Measurements from ENCODE around the gene NAA50. TPM values are rescaled to one million over a fixed set of nuclear protein-coding genes. Genes with fewer than 3 reads are reported as not detected.

Gene NAA50
- total and polyA plus RNA-seq, 2 experiments from 2014 or later, result 103 to 260 TPM

GRCh38 chr3:113773381-113773780, 27.3 kb upstream of the NAA50 start:
- H3K4me1 Mint-ChIP-seq, result peaks cover 16% of the 10 kb centered on the region
- no peaks in the 10 kb centered on the region for H3K27me3 ChIP-seq (ENCODE audit: insufficient read depth)
- H3K36me3 ChIP-seq (ENCODE audit: insufficient read depth), result no peaks in the 10 kb centered on the region
- H3K4me1 ChIP-seq (ENCODE audit: insufficient read depth), result peaks cover 15% of the 10 kb centered on the region
- H3K27me3 Mint-ChIP-seq (ENCODE audit: insufficient read depth, low read depth, poor library complexity), result no peaks in the 10 kb centered on the region
- no peak overlapping the region for H3K27ac ChIP-seq (ENCODE audit: low read depth)
- peak overlapping the region; percentile 10; the same call in 1 of the 2 replicates for H3K27ac Mint-ChIP-seq
- ATAC-seq, result no peak
- H3K36me3 Mint-ChIP-seq (ENCODE audit: low read depth), result no peaks in the 10 kb centered on the region; the same call in 2 of the 3 replicates
- H3K4me3 ChIP-seq, result no peak overlapping the region
- H3F3A ChIP-seq (replicated peaks; ENCODE audit: low read depth), result no peaks in the 10 kb centered on the region
- H4K20me1 ChIP-seq (replicated peaks; ENCODE audit: insufficient read depth), result no peaks in the 10 kb centered on the region
- H3K9me3 Mint-ChIP-seq, result no peaks in the 10 kb centered on the region; the same call in 2 of the 3 replicates
- TF ChIP-seq ZNF114 (CRISPR knock-in tag; IDR thresholded peaks at IDR 0.05) (no peak), POLR2AphosphoS5 (IDR thresholded peaks at IDR 0.05; ENCODE audit: low read depth) (no peak)
- TF ChIP-seq, protein P1, sequence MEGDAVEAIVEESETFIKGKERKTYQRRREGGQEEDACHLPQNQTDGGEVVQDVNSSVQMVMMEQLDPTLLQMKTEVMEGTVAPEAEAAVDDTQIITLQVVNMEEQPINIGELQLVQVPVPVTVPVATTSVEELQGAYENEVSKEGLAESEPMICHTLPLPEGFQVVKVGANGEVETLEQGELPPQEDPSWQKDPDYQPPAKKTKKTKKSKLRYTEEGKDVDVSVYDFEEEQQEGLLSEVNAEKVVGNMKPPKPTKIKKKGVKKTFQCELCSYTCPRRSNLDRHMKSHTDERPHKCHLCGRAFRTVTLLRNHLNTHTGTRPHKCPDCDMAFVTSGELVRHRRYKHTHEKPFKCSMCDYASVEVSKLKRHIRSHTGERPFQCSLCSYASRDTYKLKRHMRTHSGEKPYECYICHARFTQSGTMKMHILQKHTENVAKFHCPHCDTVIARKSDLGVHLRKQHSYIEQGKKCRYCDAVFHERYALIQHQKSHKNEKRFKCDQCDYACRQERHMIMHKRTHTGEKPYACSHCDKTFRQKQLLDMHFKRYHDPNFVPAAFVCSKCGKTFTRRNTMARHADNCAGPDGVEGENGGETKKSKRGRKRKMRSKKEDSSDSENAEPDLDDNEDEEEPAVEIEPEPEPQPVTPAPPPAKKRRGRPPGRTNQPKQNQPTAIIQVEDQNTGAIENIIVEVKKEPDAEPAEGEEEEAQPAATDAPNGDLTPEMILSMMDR (conservative IDR thresholded peaks at IDR 0.05; ENCODE audit: low read depth in 2 of 2), result no peak
- H3K9me2 ChIP-seq (ENCODE audit: insufficient read depth), result 0 out of 2 replicates have a peak, but pooled peaks cover 4% of the 10 kb centered on the region
- H2AFZ ChIP-seq, result no peak overlapping the region
- H3K4me3 Mint-ChIP-seq, result no peak overlapping the region
- no peak for DNase-seq (ENCODE audit: low spot score)
- no peak overlapping the region for H3K4me2 ChIP-seq
- no peaks in the 10 kb centered on the region; the same call in 1 of the 2 replicates for H3K79me2 ChIP-seq (replicated peaks; ENCODE audit: insufficient read depth)

DNA sequence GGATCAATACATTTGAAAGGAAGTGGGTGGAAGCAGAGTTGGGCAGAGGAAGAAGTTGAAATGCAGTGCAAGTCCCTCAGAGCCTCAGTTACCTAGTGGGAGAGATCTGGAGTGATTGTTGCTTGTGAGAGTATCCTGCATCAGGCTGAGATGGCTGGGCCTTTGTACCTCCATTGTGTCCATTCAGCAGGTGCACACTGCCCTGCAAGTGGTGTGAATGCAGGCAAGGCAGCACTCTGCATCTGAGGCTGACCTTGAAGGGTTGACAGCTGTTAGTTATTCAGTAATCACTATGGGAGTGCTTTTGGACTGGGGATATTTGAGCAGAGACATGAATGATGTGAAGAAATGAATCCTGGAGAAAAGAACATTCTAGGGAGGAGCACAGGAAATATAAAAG, 25.9 kb upstream of the NAA50 start:
- Histone ChIP-seq H3K27ac (ENCODE audit: low read depth) (no peak overlapping the region), H3K9me2 (ENCODE audit: insufficient read depth) (0 out of 2 replicates have a peak, but pooled peaks cover 4% of the 10 kb centered on the region)

More for the DNA sequence above, 25.9 kb upstream of the NAA50 start:
- Histone ChIP-seq H4K20me1 (replicated peaks; ENCODE audit: insufficient read depth) (no peaks in the 10 kb centered on the region), H3K4me2 (no peak overlapping the region), H3K27me3 (ENCODE audit: insufficient read depth) (no peaks in the 10 kb centered on the region), H3K4me3 (no peak overlapping the region), H3K4me1 (ENCODE audit: insufficient read depth) (peaks cover 14% of the 10 kb centered on the region), H3F3A (replicated peaks; ENCODE audit: low read depth) (no peaks in the 10 kb centered on the region), H3K79me2 (replicated peaks; ENCODE audit: insufficient read depth) (no peaks in the 10 kb centered on the region; the same call in 1 of the 2 replicates), H3K36me3 (ENCODE audit: insufficient read depth) (no peaks in the 10 kb centered on the region), H2AFZ (no peak overlapping the region)
- TF ChIP-seq JUNB (IDR thresholded peaks at IDR 0.05; ENCODE audit: unreplicated experiment) (no peak), ZNF331 (CRISPR knock-in tag; IDR thresholded peaks at IDR 0.05; ENCODE audit: low read depth) (no peak), REST (IDR thresholded peaks at IDR 0.05; ENCODE audit: unreplicated experiment) (no peak)
- TF ChIP-seq, protein P2, sequence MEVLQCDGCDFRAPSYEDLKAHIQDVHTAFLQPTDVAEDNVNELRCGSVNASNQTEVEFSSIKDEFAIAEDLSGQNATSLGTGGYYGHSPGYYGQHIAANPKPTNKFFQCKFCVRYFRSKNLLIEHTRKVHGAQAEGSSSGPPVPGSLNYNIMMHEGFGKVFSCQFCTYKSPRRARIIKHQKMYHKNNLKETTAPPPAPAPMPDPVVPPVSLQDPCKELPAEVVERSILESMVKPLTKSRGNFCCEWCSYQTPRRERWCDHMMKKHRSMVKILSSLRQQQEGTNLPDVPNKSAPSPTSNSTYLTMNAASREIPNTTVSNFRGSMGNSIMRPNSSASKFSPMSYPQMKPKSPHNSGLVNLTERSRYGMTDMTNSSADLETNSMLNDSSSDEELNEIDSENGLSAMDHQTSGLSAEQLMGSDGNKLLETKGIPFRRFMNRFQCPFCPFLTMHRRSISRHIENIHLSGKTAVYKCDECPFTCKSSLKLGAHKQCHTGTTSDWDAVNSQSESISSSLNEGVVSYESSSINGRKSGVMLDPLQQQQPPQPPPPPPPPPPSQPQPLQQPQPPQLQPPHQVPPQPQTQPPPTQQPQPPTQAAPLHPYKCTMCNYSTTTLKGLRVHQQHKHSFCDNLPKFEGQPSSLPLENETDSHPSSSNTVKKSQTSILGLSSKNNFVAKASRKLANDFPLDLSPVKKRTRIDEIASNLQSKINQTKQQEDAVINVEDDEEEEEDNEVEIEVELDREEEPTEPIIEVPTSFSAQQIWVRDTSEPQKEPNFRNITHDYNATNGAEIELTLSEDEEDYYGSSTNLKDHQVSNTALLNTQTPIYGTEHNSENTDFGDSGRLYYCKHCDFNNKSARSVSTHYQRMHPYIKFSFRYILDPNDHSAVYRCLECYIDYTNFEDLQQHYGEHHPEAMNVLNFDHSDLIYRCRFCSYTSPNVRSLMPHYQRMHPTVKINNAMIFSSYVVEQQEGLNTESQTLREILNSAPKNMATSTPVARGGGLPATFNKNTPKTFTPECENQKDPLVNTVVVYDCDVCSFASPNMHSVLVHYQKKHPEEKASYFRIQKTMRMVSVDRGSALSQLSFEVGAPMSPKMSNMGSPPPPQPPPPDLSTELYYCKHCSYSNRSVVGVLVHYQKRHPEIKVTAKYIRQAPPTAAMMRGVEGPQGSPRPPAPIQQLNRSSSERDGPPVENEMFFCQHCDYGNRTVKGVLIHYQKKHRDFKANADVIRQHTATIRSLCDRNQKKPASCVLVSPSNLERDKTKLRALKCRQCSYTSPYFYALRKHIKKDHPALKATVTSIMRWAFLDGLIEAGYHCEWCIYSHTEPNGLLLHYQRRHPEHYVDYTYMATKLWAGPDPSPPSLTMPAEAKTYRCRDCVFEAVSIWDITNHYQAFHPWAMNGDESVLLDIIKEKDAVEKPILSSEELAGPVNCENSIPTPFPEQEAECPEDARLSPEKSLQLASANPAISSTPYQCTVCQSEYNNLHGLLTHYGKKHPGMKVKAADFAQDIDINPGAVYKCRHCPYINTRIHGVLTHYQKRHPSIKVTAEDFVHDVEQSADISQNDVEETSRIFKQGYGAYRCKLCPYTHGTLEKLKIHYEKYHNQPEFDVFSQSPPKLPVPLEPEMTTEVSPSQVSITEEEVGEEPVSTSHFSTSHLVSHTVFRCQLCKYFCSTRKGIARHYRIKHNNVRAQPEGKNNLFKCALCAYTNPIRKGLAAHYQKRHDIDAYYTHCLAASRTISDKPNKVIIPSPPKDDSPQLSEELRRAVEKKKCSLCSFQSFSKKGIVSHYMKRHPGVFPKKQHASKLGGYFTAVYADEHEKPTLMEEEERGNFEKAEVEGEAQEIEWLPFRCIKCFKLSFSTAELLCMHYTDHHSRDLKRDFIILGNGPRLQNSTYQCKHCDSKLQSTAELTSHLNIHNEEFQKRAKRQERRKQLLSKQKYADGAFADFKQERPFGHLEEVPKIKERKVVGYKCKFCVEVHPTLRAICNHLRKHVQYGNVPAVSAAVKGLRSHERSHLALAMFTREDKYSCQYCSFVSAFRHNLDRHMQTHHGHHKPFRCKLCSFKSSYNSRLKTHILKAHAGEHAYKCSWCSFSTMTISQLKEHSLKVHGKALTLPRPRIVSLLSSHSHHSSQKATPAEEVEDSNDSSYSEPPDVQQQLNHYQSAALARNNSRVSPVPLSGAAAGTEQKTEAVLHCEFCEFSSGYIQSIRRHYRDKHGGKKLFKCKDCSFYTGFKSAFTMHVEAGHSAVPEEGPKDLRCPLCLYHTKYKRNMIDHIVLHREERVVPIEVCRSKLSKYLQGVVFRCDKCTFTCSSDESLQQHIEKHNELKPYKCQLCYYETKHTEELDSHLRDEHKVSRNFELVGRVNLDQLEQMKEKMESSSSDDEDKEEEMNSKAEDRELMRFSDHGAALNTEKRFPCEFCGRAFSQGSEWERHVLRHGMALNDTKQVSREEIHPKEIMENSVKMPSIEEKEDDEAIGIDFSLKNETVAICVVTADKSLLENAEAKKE (CRISPR knock-in tag; IDR thresholded peaks at IDR 0.05), result no peak
- ATAC-seq (no peak), DNase-seq (ENCODE audit: low spot score) (no peak)
- peaks cover 16% of the 10 kb centered on the region for H3K4me1 Mint-ChIP-seq
- H3K27me3 Mint-ChIP-seq (ENCODE audit: insufficient read depth, low read depth, poor library complexity), result no peaks in the 10 kb centered on the region
- no peak overlapping the region for H3K4me3 Mint-ChIP-seq
- no peaks in the 10 kb centered on the region for H3K9me3 Mint-ChIP-seq
- no peaks in the 10 kb centered on the region; the same call in 2 of the 3 replicates for H3K36me3 Mint-ChIP-seq (ENCODE audit: low read depth)
- no peak overlapping the region for H3K27ac Mint-ChIP-seq

All from GM23338 (cell line).